Tibial nerve (tissue), 4 donors: ENCODE measurements around the gene RGS6.

Experiments used
- EP300 ChIP-seq, 2 donors: sonication (generic); formaldehyde crosslinking; IDR thresholded peaks; one replicate each; pipeline ENCODE4 v1.6.1; 2017; ENCODE audit warnings: antibody characterized with exemption in 2 of 2, mild to moderate bottlenecking in 1 of 2
- POLR2A ChIP-seq, 2 donors: fragments of 450-650 bp; IDR thresholded peaks; one replicate each; pipeline ENCODE4 v1.6.1; 2017; ENCODE audit warnings: antibody characterized with exemption in 2 of 2, mild to moderate bottlenecking in 2 of 2, moderate library complexity in 2 of 2
- TF ChIP-seq, protein P1 (sequence below), 5 experiments: fragments of 200-600 bp in 3 of 5; fragments of 450-650 bp in 2 of 5; sonication (generic) in 3 of 5; IDR thresholded peaks; one replicate each; pipeline ENCODE4 v1.5.1; 2016 to 2019; ENCODE audit warnings: antibody characterized with exemption in 5 of 5, mild to moderate bottlenecking in 3 of 5, moderate library complexity in 2 of 5

DNA sequence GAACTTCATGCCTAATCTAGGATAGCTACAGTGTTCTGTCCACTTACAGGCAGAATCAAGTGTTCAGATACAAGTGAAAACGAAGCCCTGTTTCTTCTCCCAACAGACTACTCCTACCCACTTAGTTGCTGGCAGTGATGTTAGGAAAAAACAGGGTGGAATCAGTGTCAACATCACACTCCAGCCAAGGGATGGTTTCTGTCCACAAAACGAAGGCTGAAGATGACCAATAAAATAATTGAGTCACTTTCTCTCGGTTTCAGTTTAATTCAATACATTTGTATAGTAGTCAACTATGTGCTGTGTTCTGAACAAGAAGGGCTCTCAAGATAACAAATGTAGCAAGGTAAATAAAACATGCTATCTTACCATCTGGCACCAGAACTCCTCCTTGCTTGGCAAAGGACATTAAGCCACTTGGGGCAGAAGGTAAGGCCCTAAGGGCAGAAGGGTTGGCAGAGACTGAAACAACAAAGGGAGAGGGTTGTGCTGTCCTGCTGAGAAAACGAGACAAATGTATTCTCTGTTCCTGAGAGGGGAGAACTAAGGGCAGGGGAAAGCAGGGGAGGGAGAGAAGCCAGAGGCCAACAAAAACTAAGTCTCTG is 568.1 kb downstream of the RGS6 start:
- TF ChIP-seq EP300 (IDR thresholded peaks at IDR 0.05) (no peak), POLR2A (IDR thresholded peaks at IDR 0.05) (no peak)
- TF ChIP-seq, protein P1, sequence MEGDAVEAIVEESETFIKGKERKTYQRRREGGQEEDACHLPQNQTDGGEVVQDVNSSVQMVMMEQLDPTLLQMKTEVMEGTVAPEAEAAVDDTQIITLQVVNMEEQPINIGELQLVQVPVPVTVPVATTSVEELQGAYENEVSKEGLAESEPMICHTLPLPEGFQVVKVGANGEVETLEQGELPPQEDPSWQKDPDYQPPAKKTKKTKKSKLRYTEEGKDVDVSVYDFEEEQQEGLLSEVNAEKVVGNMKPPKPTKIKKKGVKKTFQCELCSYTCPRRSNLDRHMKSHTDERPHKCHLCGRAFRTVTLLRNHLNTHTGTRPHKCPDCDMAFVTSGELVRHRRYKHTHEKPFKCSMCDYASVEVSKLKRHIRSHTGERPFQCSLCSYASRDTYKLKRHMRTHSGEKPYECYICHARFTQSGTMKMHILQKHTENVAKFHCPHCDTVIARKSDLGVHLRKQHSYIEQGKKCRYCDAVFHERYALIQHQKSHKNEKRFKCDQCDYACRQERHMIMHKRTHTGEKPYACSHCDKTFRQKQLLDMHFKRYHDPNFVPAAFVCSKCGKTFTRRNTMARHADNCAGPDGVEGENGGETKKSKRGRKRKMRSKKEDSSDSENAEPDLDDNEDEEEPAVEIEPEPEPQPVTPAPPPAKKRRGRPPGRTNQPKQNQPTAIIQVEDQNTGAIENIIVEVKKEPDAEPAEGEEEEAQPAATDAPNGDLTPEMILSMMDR (IDR thresholded peaks at IDR 0.05): no peak
